Esophagus mucosa (tissue), 1 donor: ENCODE data around the gene PREX1. TPM values are rescaled to one million over a fixed set of nuclear protein-coding genes. Genes with fewer than 3 reads are reported as not detected.
"Not testable (repeated sequence)": the region's sequence is repeated elsewhere in the genome, so short reads cannot be mapped to it uniquely, and the experiment has no call there.

Source experiments
- ATAC-seq: fragments of 200-7000 bp; cut with Tn5 transposase; one replicate; pipeline ENCODE4 v1.9.1; 2020
- total RNA-seq: library from RNA; stranded (reverse); gene quantifications from one replicate; pipeline ENCODE4 v1.2.4, GENCODE V29; 2023
- donor health status: DM: yes; HTN: yes; CAD: no.

Gene PREX1
- total RNA-seq, 1 donor from 2014 or later, result 2.7 TPM

- no peak for ATAC-seq
Measured at GRCh38 chr20:48774696-48775095, 53.1 kb downstream of the PREX1 start.

- ATAC-seq, result no peak
Measured at GRCh38 chr20:48773837-48774418, 53.9 kb downstream of the PREX1 start.

DNA sequence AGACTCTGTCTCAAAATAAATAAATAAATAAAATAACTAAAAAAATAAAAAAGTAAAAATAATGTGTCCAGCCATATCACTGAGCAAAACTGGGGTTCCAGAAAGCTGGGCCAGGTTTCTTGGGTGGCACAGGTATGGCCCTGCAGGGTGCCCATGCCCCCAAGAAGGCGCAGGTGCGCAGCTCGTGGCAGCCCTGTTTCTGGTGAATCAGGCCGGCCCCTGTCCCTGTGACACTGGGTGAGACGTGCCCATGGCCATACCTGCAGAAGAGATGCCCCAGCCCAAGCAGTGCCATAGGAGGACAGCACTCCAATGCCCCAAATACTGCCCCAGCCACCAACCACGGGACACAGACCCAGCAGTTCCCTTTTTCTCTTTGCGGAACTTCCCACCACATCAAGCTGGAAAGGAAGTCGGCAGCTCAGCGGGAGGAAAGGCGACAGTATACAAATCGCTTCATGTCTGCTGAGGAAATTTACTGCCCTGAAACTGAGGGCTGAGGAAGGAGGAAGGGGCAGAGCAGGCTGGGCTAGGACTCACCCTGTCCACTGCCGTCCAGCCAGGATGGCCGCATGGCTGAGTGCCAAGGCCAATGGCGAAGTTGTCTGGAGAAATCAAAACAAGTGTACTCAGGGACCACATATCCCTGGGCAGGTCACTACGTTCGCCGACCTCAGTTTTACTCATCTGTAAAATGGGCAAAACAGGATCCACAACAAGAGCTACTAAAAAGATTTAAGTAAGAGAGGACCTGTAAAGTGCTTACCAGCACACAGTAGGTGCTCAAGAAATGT, 55.4 kb downstream of the PREX1 start:
- ATAC-seq, result peak; percentile 37

- no peak for ATAC-seq
Measured at GRCh38 chr20:48771542-48771941, 56.3 kb downstream of the PREX1 start.

GRCh38 chr20:48770700-48771442, 56.9 kb downstream of the PREX1 start:
- ATAC-seq, result no peak

DNA sequence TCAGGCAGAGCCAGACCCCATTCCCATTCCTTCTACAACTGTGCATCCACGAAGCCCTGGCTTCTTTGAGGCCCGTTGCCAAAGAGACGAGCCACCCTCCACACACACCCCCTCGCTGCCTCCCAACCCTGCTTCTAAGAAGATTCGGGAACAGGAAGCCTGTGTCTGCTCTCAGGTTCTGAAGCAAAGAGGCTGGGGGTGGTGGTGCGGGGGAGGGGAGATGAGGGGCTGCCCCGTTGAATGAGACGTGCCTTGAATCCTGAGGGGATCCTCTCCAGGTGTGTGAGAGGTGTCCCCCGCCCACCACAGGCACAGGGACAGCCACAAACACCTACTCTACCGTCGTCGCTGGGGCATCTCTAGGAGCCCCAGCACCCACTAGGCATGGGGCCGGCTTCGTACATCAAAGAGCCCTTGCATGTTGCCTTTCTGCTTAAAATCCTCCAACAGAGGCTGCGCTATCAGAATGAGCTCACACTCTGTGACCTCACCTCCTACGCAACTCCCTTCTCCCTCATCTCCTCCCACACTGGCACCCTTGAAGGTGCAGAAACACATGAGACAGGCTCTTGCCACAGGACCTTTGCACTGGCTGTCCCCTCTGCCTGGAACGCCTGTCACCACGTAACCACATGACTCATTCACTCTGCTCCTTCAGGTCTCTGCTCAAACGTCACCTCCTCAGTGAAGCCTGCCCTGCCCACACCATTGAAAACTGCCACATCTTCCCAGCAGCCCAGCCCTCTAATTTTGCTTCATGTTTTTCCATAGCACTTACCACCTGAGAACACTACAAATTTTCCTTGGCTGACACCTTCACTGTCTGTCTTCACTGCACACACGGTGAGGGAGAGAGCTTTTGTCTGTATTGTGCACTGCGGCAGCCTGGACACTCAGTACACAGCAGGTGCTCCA, 58.5 kb downstream of the PREX1 start:
- peak; percentile 20 for ATAC-seq

- no peak for ATAC-seq
Measured at GRCh38 chr20:48766961-48767960, 60.5 kb downstream of the PREX1 start.

DNA sequence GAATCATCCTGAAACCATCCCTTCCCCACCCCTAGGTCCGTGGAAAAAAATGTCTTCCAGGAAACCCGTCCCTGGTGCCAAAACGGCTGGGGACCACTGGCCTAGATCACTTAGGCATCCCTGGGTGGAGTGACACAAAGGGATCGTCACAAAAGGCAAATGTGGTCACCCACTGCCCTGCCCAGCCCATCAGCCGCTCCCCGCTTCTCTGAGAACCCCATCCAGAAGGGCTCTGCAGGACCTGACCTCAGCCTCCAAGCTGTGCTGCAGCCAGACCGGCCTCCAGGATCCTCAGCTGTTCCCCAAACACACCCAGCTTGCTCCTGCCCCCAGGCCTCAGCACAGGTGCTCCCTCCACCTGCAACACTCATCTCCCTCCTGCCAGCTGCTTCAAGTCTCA, 61.6 kb downstream of the PREX1 start:
- no peak for ATAC-seq

- ATAC-seq, result no peak
Measured at GRCh38 chr20:48765359-48765758, 62.4 kb downstream of the PREX1 start.

DNA sequence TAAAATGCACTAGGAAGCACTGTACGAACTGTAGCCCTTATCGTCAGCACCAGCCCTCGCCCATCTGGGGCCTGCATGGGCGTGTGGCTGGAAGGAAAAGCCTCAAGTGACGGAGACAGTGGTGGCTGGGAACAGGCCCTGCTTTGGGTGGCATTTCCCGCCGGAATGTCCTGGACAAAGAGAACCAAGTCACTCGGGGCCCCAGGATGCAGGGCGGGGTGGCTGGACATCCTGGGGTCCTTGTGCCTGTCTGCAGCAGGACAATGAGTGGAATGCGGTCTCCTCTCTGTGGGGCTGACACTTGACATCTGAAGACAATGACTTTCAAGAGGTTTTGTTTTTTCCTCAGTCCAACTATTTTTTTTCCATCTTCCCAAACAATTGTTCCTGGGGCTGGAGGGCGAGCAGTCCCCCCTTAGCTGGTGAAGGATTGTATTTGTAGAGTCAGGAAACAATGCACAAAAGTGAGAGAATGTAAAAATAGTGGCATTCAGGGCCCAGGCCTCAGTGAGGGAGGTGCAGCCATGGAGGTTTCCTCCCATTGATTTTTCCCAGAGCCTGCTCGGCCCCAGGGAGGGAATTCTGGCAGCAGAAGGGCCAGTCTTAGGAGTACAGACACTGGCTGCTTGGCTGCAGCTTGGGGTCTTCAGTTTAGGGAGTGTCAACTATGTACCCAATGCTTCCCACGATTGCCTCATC, 64.4 kb downstream of the PREX1 start:
- ATAC-seq, result no peak

GRCh38 chr20:48761874-48762273, 65.9 kb downstream of the PREX1 start:
- ATAC-seq, result no peak

- peak; percentile 20 for ATAC-seq
Measured at GRCh38 chr20:48761023-48761785, 66.6 kb downstream of the PREX1 start.

DNA sequence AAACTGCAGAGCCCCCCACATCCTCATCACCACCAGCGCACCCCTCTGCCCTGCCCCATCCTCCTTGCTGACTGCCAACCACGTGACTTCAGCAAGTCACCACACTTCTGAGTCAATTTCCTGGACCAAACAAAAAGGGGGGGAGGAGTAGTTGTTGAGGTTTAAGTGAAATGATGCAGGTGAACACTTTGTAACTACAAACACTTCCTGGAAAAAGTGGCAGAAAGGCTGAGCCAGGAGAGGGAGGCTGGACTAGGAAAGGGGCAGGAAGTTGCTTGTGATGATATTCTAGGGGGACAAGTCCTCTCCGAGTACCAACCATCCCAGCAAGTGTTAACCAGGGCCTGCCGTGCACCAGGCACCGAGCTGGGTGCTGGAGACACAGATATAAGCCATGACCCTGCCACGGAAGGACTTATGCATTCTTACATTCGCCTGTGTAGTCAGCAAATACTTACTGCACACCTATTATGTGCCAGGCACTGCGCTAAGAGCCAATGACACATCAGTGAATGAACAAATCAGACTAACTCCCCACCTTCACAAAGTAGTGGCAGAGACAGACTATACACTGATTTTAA, 67.3 kb downstream of the PREX1 start:
- peak; percentile 70 for ATAC-seq

DNA sequence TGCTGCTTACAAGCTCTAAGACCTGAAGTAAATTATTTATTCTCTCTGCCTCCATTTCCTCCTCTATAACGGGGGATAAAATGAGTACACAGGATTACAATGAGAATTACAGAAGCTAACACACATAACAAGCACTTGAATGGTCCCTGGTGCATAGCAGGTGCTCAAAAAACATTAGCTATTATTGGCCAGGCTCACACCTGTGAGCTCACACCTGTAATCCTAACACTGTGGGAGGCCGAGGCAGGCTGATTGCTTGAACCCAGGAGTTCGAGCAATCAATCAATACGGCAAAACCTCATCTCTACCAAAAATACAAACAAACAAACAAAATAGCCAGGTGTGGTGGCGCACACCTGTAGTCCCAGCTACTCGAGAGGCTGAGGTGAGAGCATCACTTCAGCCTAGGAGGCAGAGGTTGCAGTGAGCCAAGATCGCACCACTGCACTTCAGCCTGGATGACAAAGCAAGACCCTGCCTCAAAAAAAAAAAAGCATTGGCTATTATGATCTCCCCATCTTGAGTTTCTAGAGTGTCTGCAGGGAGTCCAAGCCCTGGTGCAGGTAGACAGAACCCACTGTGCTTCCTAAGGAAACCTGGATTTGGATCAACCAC, 68.1 kb downstream of the PREX1 start:
- no peak for ATAC-seq

DNA sequence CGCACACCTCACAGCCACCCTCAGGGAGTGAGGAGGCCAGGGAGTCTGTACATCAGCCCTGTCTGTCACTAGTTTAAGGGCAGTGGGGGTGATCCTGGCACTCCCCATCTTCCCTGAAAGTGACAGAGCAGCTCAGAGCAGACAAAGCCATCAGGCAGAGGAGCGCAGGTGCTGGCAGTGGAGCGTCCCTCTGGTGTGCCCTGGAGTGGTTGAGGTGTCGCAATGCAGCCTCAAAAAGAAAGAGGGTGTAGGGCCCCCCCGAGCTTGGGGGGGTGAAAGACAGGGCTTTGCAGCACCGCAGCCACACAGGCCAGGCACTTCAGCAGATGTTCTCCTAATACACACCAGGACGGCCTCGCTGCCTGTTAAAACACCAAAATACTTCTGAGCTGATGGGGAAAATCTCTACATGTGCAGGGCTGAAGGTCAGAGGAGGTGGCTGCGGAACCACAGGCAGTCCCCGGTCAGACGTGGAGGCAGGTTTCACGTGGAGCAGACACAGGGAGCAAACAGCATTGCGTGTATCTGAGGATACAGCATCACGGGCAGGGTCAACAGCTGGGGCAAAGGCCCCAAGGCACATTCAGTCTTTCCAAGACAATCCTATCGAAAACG, 69.5 kb downstream of the PREX1 start:
- ATAC-seq, result peak; percentile 32

DNA sequence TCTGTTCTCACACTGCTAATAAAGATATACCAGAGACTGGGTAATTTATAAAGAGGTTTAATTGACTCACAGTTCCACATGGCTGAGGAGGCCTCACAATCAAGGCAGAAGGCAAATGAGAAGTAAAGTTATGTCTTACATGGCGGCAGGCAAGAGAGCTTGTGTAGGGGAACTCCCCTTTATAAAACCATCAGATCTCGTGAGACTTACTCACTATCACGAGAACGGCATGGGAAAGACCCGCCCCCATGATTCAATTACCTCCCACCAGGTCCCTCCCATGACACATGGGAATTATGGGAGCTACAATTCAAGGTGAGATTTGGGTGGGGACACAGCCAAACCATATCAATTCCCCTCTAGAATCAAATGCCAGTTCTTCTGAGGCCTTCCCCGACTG, 71.0 kb downstream of the PREX1 start:
- ATAC-seq, result not testable (repeated sequence)

DNA sequence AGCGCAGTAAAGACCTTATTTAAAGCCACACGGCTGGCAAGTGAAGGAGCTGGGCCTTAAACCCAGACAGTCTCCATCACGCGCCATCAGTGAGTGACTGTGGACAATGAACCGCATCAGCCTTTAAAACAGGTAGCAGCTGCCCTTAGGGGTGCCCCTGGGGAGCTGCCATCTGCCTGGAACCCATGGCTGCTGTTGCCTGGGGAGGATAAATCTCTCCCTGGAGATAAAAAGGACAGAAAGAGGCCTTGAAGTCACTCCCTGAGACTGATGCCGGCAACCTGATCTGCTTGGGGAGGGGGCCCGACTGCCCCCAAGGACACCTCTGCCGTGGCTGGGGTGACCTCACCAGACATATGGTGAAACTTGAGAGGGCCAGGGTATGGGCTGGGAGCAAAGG, 73.5 kb downstream of the PREX1 start:
- no peak for ATAC-seq

DNA sequence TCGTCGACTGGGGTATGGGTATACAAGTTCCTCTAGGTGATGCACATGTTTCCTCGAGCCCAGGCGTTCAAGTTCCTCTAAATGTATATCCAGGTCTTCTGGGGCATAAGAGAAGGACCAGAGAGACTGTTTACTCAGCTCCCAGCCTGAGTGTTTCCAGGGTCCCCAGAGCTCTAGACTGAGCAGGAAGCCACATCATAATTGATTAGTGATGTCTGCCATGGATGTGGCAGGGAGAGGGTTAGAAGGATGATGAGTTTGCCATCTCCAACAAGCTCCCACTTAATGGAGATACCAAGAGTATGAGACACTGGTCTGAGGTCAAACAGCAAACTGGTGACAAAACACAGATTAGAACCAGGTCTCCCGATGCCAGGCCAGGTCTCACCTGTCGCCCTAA, 74.8 kb downstream of the PREX1 start:
- no peak for ATAC-seq

- no peak for ATAC-seq
Measured at GRCh38 chr20:48751871-48752270, 75.9 kb downstream of the PREX1 start.
